Amniotic stem cell (primary cell): Measurements from ENCODE around the gene ABCB4.
"Not testable (repeated sequence)": the region's sequence is repeated elsewhere in the genome, so short reads cannot be mapped to it uniquely, and the experiment has no call there.

Experiments
- DNase-seq: peaks from one replicate; lab custom pipeline; 2025; lab: John Stamatoyannopoulos, UW

The ABCB4 gene

GRCh38 chr7:87476179-87476557 is 688 bp upstream of the ABCB4 start:
- no peak for DNase-seq

- no peak for DNase-seq
Measured at GRCh38 chr7:87474533-87475358, 734 bp downstream of the ABCB4 start.

GRCh38 chr7:87473986-87474385 is 1.5 kb downstream of the ABCB4 start:
- no peak for DNase-seq

- no peak for DNase-seq
Measured at GRCh38 chr7:87473192-87473591, 2.3 kb downstream of the ABCB4 start.

GRCh38 chr7:87471473-87471872 is 4.0 kb downstream of the ABCB4 start:
- DNase-seq: no peak

GRCh38 chr7:87469204-87469603 is 6.3 kb downstream of the ABCB4 start:
- DNase-seq: not testable (repeated sequence)

GRCh38 chr7:87465534-87465880 is 10.0 kb downstream of the ABCB4 start:
- DNase-seq: not testable (repeated sequence)

GRCh38 chr7:87464830-87465533 is 10.5 kb downstream of the ABCB4 start:
- DNase-seq: not testable (repeated sequence)

- no peak for DNase-seq
Measured at GRCh38 chr7:87463982-87464381, 11.5 kb downstream of the ABCB4 start.

GRCh38 chr7:87460444-87460843 is 15.0 kb downstream of the ABCB4 start:
- not testable (repeated sequence) for DNase-seq

- DNase-seq: no peak
Measured at GRCh38 chr7:87459941-87460340, 15.5 kb downstream of the ABCB4 start.

- no peak for DNase-seq
Measured at GRCh38 chr7:87458148-87458547, 17.3 kb downstream of the ABCB4 start.

- no peak for DNase-seq
Measured at GRCh38 chr7:87456247-87456646, 19.2 kb downstream of the ABCB4 start.

GRCh38 chr7:87452279-87452678 is 23.2 kb downstream of the ABCB4 start:
- no peak for DNase-seq

GRCh38 chr7:87451187-87451586 is 24.3 kb downstream of the ABCB4 start:
- no peak for DNase-seq

GRCh38 chr7:87450706-87451105 is 24.8 kb downstream of the ABCB4 start:
- DNase-seq: no peak

- no peak for DNase-seq
Measured at GRCh38 chr7:87448388-87448787, 27.1 kb downstream of the ABCB4 start.

GRCh38 chr7:87447116-87447635 is 28.3 kb downstream of the ABCB4 start:
- DNase-seq: no peak

GRCh38 chr7:87445897-87446296 is 29.6 kb downstream of the ABCB4 start:
- no peak for DNase-seq

- DNase-seq: no peak
Measured at GRCh38 chr7:87435546-87435945, 39.9 kb downstream of the ABCB4 start.

- DNase-seq: no peak
Measured at GRCh38 chr7:87432536-87432935, 42.9 kb downstream of the ABCB4 start.

GRCh38 chr7:87427288-87427687 is 48.2 kb downstream of the ABCB4 start:
- no peak for DNase-seq

- DNase-seq: no peak
Measured at GRCh38 chr7:87426160-87426559, 49.3 kb downstream of the ABCB4 start.
